HG03039 (cell line): ENCODE results near the gene CCR5AS.

Experiments
- ATAC-seq: cut with Tn5 transposase; IDR thresholded peaks from one replicate; pipeline ENCODE4 v1.9.1; 2021; ENCODE audit warnings: mild to moderate bottlenecking, moderate library complexity; ENCODE audit not compliant: unreplicated experiment

CCR5AS gene

GRCh38 chr3:46321461-46322104 is 85.3 kb downstream of the CCR5AS start:
- ATAC-seq: no peak

- no peak for ATAC-seq
Measured at GRCh38 chr3:46318207-46318927, 88.5 kb downstream of the CCR5AS start.

DNA sequence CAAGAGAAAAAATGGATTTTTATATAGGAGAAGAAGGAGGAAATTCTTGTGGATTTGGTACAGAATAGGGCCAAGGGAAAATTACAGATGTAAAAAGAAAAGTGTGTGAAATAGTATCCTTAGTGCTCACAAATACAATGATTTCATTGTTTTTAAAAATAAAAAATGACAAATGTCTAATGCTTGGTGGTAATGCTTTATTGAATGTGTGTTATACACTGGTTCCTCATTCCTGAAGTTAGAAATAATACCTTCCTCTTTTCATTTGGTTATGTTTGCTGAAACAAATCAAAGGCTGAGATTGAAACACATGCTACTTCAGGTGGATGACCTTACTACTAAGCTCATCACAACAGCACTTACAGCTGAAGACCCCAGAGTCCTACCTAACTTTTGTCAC is 90.7 kb downstream of the CCR5AS start:
- no peak for ATAC-seq

DNA sequence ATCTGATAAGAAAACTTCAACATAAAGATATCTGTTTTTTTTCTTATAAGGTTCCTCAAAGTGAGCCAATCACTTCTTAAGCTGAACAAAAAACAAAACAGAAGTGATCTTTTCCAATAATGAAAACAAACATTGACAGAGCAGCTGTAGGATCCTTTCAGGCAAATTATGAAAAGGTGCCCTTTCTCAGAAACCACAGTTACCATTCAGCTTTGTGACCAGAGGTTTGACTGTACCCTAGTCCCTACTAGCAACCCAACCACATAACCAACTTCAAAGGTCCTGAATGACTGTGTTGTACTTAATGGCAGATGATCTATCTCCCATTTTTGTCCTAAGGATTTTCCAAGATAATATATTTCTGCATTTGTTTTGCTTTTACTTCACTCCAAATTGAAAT is 92.3 kb downstream of the CCR5AS start:
- ATAC-seq: no peak
